Cardiac septum (tissue), 1 donor: Measurements from ENCODE around the gene HPS5. TPM values are rescaled to one million over a fixed set of nuclear protein-coding genes. Genes with fewer than 3 reads are reported as not detected.
"Not testable (repeated sequence)": the region's sequence is repeated elsewhere in the genome, so short reads cannot be mapped to it uniquely, and the experiment has no call there.

Source experiments
- DNase-seq: peaks from one replicate; pipeline ENCODE4 v3.0.0-alpha.2; 2020; ENCODE audit warnings: low spot score
- intact Hi-C: fragments of 100-400 bp; cut with DNase I; formaldehyde crosslinking; loops from one replicate; pipeline ENCODE4 v1.14.0; 2022
- total RNA-seq: library from RNA; stranded (reverse); fragmentation: NEBNext Ultra II Directional; extraction: Animal tissue kit (Norgen Biotek cat#: 25700); gene quantifications from one replicate; pipeline ENCODE4 v1.2.1, GENCODE V29; 2021
- donor health status: DM: no; HTN: no; CAD: no.

Gene HPS5
- total RNA-seq, 1 donor from 2014 or later: 11.2 TPM

GRCh38 chr11:18288911-18289310 is 33.0 kb downstream of the HPS5 start:
- intact Hi-C loops: no loop called here
- DNase-seq: no peak

GRCh38 chr11:18285841-18286240 is 36.1 kb downstream of the HPS5 start:
- no peak for DNase-seq
- intact Hi-C loops: no loop called here

DNA sequence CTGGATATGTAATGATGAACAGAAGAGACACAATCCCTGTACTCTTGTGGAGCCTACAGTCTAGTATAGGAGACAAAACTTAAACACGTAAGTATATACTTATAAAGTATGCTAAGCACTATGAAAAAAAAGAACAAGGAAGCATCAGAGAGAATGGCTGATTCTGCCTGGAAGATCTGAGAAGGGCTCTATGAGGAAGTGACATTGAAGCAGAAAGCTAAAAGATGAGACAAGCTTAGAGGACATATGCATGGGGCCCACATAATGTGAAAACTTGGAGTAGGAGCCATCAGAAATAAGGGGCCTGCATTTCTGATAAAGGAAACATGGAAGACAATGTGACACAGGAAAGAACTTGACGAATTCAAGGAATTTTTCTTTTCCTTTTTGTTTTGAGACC is 39.3 kb downstream of the HPS5 start:
- intact Hi-C loops: no loop called here
- no peak for DNase-seq

DNA sequence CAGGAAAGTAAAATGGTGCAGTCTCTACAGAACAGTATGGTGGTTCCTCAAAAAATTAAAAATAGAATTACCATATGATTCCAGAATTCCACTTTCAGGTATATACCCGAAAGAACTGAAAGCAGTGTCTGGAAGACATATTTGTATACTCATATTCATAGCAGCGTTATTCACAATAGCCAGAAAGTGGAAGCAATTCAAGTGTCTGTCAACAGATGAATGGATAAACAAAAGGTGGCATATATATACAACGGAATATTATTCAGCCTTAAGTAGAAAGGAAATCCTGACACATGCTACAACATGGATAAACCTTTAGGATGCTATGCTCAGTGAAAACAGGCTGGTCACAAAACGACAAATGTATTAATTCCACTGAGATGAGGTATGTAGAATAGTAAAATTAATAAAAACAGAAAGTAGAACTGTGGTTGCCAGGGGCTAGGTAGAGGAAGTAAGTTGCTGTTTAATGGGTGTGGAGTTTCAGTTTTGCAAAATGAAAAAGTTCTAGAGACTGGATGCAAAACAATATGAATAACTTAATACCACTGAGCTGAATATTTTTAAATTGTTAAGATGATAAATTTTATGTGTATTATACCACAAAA is 41.4 kb downstream of the HPS5 start:
- DNase-seq: no peak
- intact Hi-C loops: no loop called here

GRCh38 chr11:18277565-18278271 is 44.2 kb downstream of the HPS5 start:
- intact Hi-C loops: no loop called here
- no peak for DNase-seq

DNA sequence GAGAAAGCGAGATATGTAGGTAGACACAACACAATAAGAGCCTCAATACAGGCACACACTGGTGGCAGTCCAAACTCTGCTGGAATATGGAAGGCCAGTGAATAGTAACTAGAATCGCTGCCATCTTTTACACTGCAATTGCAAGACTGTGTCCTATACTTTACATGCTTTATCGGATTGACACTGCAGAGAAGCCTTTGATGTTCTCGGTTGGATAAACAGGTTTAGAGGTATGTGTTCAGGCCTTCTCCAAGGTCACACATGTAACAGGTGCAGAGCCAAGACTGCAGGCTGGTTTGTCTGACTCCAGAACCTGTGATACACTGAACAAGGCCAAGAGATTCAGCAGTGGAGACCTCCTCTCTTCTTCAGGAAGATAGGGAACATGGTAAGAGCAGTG is 50.7 kb downstream of the HPS5 start:
- intact Hi-C loops: no loop called here

DNA sequence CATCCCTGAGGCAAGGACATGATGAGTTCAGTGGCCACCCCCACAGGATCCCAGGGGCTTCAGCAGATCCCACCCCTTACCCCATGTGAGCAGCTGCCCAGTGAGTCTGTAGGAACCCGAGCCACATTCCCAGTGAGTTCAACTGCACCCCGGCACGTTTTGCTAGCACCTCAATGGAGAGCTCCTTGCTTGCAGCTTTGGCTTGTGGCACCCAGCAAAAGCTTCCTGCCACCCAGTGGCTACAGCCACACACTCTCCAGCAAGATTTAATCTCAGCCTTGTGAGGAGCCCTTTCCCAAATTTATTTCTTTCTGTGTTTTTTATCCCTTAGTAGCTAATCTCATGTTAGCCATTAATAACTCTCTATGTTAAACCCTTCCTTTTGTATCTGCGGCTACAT is 51.8 kb downstream of the HPS5 start:
- intact Hi-C loops: no loop called here
- no peak for DNase-seq

More for the DNA sequence above, 50.7 kb downstream of the HPS5 start:
- DNase-seq: no peak

DNA sequence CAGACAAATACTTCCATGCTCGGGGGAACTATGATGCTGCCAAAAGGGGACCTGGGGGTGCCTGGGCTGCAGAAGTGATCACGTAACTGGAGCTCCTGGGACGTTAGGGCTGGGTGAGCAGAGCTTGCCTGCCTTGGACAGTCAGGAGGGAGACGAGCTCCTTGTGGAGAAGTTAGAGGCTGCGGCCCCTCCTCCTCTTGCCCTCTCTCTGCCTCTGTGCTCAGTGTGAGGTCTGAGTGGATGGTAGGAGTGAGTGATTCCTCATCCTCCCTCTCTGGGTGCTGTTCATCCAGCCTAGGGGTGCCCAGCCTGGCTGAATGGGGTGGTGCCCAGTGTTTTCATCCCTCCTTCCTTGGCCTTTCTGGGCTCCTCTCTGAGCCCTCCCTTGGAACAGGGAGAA is 52.7 kb downstream of the HPS5 start:
- intact Hi-C loops, DNase-seq: not testable (repeated sequence)

DNA sequence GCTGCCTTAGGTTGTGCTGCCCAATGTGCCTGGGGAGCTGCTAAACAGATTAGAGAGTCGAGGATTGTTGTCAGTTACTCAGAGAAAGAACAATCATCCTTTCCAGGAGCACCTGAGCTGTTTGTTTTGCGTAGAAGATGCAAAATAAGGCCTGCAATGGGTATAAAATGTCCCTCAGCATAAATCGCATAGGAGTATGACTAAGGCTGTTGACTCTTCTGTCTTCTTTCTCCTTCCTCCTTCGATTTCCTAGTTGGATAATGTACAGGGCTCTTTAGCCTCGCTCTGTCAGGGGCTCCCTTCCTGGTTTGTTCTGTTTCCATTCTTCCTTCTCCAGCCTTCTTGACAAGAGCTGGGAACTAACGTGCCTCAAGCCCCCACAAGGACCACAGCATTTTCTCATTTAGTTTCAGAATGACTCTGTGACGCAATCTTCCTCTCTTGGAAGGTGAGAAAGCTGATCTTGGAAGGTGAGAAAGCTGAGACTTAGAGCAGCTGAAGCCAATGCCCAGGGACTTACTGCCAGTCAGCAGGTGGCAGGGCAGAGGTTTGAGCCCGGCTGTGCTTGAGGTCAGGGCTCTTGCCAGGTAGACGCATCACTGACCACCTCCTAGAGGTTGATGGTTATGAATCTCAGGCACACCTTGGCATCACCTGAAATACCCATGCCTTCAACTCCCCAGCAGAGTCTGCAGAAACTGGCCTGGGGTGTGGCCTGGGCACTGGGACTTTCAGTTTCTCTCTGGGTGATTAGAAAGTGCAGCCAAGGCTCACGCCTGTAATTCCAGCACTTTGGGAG is 54.4 kb downstream of the HPS5 start:
- intact Hi-C loops, DNase-seq: not testable (repeated sequence)

DNA sequence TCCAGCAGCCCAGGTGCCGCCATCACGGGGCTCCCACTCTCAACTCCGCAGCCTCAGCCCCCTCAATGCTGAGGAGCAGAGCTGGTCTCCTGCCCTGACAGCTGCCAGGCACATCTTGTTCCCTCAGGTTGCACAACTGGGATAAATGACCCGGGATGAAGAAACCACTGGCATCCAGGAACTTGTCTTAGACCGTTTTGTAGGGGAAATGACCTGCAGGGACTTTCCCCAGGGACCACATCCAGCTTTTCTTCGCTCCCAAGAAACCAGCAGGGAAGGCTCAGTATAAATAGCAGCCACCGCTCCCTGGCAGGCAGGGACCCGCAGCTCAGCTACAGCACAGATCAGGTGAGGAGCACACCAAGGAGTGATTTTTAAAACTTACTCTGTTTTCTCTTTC is 56.0 kb downstream of the HPS5 start, which contains the start of gene SAA1:
TSS of gene SAA1 (plus strand) at position 316 of the 400 bp plus-strand sequence. CDS start 624 bp downstream, outside the sequence.
- no peak for DNase-seq
- intact Hi-C loops: no loop called here

DNA sequence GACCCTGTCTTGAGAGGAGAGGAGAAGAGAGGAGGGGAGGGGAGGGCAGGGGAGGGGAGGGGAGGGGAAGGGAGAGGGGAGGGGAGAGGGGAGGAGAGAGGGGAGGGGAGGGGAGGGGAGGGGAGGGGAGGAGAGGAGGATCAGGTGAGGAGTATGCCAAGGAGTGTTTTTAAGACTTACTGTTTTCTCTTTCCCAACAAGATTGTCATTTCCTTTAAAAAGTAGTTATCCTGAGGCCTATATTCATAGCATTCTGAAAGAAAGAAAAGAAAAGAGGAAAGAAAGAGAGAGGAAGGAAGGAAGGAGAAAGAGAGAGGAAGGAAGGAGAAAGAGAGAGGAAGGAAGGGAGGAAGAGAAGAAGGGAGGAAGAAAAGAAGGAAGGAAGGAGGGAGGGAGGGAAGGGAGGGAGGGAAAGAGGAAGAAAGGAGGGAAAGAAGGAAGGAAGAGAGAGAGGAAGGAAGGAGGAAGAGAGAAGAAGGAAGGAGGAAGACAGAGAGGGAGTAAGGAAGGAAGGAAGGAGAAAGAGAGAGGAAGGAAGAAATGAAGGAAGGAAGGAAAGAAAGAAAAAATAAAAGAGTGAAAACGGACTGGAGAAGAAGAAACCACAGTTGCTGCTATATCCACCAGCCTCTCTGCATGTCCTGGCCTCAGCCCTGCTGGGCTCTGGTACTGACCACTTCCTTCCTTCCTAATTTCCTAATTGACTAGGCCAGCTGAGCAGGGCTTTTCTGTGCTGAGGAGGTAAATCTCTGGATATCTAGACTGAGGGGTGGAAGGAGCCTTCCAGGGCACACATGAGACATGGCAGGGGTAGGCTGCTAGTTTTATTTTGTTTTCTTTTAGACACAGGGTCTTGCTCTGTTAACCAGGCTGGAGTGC is 57.0 kb downstream of the HPS5 start:
- intact Hi-C loops: no loop called here
- DNase-seq: no peak

GRCh38 chr11:18264035-18264434 is 57.9 kb downstream of the HPS5 start:
- DNase-seq: no peak
- intact Hi-C loops: no loop called here

DNA sequence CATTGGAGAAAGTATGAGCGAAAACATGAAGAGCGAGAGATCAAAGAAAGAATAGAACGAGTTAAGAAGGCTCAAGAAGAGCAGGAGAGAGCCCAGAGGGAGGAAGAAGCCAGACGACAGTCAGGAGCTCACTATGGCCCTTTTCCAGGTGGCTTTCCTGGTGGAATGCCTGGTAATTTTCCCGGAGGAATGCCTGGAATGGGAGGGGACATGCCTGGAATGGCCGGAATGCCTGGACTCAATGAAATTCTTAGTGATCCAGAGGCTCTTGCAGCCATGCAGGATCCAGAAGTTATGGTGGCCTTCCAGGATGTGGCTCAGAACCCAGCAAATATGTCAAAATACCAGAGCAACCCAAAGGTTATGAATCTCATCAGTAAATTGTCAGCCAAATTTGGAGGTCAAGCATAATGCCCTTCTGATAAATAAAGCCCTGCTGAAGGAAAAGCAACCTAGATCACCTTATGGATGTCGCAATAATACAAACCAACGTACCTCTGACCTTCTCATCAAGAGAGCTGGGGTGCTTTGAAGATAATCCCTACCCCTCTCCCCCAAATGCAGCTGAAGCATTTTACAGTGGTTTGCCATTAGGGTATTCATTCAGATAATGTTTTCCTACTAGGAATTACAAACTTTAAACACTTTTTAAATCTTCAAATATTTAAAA is 59.1 kb downstream of the HPS5 start:
- intact Hi-C loops, DNase-seq: not testable (repeated sequence)

DNA sequence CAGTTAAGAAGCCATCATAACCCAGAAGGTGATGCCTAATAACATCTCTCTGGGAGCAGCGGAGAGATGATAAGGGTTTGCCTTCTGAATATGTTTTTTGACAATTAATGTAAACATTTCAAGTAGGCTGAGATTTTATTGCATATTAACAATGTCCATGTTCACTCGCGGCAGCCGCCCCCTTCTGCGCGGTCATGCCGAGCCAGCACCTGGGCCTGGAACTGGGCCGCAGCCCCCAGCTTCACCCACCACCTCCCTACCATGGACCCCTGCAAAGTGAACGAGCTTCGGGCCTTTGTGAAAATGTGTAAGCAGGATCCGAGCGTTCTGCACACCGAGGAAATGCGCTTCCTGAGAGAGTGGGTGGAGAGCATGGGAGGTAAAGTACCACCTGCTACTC is 60.2 kb downstream of the HPS5 start:
- intact Hi-C loops: no loop called here
- no peak for DNase-seq

DNA sequence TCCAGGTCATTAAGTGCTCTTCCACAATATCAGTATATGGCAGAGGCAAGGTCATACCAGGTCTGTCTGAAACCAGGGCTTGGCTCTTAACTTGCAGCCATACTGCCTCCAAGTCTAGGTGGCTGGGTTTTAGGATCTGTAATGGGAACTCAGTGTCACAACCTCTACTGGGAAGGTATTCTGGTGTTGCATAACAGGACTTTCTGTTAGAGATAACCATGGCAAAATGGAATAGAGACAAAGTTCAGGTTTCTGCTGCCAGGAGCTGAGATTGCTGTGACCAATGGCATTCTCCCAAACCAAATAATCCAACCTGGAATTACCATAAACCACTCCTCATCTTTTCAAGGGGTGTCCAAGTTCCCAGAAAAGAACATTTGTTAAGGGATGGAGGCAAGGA is 62.7 kb downstream of the HPS5 start:
- no peak for DNase-seq
- intact Hi-C loops: no loop called here

DNA sequence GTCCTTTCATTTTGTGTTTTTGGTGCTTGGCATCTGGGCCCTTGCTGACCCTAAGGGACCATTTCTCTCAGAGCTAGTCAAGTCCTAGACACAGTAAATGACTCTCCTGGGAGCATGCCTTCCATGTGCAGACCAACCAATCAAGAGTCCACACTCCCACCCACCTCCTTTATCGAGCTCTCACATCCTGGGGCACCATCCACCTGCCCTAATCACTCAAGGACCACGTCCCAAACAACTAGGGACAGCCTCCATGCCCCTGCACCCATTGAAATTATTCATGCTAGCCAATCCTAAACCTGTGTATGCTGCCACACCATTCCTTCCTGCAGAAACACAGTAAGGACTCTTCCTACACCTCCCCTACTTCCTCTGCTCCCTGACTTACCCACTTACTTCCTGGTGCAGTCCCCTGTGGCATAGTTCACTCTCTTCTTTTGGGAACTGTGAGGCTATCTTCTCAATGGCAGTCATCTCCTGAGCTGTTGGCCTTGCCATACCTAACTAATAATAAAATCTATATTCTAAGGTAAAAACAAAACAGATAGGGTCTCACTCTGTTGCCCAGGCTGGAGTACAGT is 67.1 kb downstream of the HPS5 start:
- DNase-seq: no peak
- intact Hi-C loops: no loop called here

DNA sequence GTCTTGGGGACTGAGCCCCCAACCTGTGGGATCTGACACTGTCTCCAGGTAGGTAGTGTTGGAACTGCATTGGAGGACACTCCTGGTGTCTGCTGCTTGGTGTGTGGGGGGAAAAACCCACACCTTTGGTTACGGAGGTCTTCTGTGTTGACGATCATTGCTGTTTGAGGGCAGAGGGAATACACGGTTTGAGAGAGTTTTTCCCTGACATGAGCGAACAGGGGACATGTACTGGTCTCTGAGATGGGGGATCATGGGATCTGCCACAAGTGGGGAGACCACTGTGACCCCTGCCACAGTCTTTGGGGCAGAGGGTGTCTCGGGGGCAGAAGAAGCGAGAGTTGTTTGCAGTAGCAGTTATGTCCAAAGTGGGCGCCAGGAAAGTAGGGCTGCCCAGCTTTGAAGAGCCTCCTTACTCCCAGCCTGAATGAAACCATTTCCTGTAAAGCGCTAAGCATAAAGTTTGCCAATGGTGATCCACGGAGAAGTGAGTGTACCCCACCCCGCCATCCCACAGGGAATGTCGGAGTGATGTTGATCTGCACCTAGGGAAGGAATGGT is 68.1 kb downstream of the HPS5 start:
- intact Hi-C loops: no loop called here
- no peak for DNase-seq

- no peak for DNase-seq
- intact Hi-C loops: no loop called here
Observed at GRCh38 chr11:18253233-18253632, 68.7 kb downstream of the HPS5 start.
